ENCODE results near the gene PPP2R2B.

DNA sequence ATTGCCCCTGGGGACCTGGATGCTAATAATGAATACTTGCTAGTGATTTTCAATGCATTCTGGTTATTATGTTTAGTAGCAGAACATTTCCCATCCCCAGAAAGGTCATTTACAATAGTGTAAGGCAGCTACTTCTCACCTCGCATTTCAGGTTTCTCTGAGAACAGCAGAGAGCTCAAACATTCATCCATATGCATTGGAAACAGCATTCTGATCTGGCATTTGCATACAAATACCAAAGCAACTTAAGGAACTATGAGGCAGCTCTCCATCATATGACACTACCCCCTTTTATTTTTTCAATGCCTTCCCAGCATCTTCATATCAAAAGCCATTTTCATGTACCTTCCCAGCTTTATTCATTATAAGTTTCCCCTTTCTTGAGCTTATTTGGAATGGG is 6.4 kb downstream of the PPP2R2B start:
- TF ChIP-seq RAD21 (IDR thresholded peaks at IDR 0.05; ENCODE audit: low read depth) (no peak), FOXM1 (IDR thresholded peaks at IDR 0.05; ENCODE audit: borderline replicate concordance, low read depth) (no peak), YY1 (IDR thresholded peaks at IDR 0.05; ENCODE audit: low read depth) (no peak), EP300 (IDR thresholded peaks at IDR 0.05; ENCODE audit: borderline replicate concordance) (no peak), EGR1 (IDR thresholded peaks at IDR 0.05) (no peak), TAF1 (IDR thresholded peaks at IDR 0.05; ENCODE audit: low read depth) (no peak), ZBTB7A (IDR thresholded peaks at IDR 0.05; ENCODE audit: low read depth) (no peak), TEAD4 (IDR thresholded peaks at IDR 0.05) (no peak), NFIC (IDR thresholded peaks at IDR 0.05) (no peak), TCF12 (IDR thresholded peaks at IDR 0.05; ENCODE audit: low read depth) (no peak), CEBPB (IDR thresholded peaks at IDR 0.05) (no peak), CREB1 (IDR thresholded peaks at IDR 0.05; ENCODE audit: low read depth) (no peak)
- TF ChIP-seq, protein P1, sequence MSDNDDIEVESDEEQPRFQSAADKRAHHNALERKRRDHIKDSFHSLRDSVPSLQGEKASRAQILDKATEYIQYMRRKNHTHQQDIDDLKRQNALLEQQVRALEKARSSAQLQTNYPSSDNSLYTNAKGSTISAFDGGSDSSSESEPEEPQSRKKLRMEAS (IDR thresholded peaks at IDR 0.05): no peak
- TF ChIP-seq, protein P2, sequence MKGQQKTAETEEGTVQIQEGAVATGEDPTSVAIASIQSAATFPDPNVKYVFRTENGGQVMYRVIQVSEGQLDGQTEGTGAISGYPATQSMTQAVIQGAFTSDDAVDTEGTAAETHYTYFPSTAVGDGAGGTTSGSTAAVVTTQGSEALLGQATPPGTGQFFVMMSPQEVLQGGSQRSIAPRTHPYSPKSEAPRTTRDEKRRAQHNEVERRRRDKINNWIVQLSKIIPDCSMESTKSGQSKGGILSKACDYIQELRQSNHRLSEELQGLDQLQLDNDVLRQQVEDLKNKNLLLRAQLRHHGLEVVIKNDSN (IDR thresholded peaks at IDR 0.05): no peak
